NCI-H1436 treated with DMSO at 0.1 percent for 48 hours (cell line): ENCODE data around the gene CDK18.

Experiments
- DNase-seq: peaks from one replicate; lab custom pipeline; 2025; lab: John Stamatoyannopoulos, UW

CDK18 gene

DNA sequence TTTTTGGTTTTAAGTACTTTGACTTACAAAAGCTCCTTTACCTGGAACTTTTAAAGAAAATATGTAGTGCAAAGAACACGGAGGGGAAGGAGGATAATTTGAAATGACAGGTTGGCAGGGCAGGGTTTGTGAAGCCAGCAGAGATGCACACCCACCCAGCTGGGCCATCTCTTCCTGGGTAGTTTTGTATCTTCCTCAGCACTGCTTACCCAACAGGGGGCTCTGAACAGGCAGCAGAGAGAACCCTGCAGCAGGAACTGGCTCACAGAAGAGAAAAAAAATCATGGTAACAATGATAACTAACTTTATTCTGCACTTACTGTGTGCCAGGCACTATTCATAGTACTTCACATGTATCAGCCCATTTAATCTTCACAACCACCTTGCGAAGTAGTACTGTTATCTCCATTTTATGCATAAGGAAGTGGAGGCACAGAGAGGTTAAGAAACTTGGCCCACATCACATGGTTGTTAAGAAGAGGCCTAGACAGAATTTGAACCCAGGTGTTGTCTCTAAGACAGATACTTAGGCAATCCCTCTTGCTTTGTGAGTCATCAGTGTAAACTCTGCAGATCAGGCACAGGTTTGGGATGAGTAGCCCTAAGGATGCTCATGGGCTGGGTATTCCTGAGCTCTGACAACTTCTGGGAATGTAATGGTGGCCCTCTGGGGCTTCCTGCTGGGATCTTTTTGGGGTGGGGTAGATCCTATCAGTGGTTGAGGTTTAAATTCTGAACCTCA lies 66.5 kb downstream of the CDK18 start:
- no peak for DNase-seq

GRCh38 chr1:205571747-205572146 lies 67.3 kb downstream of the CDK18 start:
- no peak for DNase-seq

DNA sequence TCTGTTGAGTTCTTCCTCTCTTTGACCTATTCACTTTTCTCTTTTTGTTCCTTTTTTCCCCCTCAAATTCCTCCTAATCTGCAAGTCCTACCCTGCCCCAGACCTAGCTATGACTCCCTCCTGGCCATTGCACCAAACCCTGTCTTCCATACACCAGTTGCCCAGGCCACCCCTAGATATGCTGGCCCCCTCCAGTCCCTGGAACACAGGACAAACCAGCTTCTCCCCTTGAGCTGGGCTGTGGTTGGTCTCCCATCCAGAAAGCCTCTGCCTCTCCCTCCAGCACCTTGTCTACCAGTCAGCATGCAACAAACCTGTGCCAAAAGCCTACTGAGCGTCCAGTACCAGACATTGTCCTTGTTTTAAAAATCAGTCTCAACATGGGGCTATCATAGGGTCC lies 68.0 kb downstream of the CDK18 start:
- no peak for DNase-seq

DNA sequence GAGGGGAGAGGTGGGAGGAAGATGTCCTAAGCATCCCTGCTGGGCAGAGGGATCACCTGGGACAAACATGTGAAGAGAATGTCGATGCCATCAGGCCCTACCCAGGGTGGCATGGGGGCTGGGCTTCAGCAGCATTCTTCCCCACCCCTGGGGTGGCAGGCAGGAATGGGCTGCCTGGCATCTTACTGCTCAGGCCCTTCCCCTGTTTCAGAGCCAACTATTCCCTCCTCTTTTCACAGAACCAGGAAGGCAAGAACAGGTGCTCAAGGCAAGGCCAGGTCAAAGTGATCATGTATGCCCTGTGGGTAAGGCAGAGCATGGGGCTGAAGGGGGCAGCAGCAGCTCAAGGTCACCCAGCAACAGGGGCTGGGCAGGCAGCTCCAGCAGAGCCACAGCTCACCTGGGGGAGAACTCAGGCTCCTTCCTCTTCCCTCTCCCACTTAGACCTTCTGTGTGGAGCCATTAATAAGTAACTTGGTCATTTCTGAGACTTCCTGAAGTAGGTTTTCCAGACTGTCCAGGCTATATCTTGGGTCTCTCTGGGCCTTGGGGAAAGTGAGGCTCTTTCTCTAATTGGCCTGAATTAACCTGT lies 70.9 kb downstream of the CDK18 start:
- no peak for DNase-seq

DNA sequence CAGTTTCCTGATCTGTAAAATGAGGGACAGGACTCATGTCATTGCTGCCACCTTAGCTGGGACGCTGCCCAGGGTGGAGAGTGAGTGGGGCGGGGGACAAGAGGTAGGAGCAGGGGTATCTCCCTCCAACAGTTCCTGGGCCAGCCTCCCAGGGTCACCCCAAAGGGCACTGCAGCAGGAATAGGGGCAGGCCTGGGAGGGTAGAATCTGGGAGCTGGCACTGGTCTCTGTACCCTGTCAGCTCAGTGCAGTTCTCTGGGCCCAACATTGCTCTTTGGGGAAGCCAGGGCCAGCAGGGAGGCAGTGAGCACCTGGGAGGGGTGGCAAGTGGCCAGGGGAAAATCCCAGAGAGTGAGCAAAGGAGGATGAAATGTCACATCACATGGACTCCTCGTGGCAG lies 71.5 kb downstream of the CDK18 start:
- no peak for DNase-seq

GRCh38 chr1:205576805-205577761 lies 72.6 kb downstream of the CDK18 start:
- no peak for DNase-seq

GRCh38 chr1:205577874-205578658 lies 73.6 kb downstream of the CDK18 start:
- no peak for DNase-seq

DNA sequence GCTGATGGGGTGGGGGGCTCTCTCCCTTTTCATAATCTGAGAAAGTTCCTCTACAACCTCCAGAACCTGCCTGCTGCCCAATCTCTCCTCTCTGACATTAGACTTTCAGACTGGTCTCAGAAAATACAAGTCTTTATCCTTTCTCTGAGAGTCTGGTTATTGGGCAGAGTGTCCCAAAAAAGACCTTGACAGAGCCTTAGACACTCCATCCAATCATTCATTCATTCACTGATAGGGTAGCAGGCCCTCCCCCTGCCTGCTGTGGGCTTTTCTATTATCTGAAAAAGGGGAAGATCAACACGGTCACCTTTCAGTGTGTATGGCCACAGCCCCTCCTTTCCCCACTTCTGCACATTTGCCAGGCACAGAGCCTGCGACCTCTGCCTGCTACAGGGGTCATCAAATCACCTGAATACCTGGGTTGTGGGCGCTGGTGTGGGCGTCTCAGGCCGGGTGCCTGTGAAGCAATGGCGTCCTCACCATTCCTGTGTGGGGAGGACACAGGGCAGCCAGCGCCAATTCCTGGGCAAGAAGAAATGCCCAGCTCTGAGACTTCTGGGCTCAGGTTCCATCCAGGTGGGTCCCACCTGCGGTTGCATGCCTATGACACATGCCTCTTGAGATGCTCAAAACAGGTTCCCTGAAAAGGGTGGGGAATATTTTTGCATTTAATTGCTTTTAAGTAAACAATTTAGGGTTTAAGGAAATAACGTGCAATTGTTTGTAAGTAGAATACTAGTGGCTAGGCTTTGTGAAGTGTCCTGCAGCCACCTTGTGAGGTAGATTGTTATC lies 74.5 kb downstream of the CDK18 start:
- no peak for DNase-seq

DNA sequence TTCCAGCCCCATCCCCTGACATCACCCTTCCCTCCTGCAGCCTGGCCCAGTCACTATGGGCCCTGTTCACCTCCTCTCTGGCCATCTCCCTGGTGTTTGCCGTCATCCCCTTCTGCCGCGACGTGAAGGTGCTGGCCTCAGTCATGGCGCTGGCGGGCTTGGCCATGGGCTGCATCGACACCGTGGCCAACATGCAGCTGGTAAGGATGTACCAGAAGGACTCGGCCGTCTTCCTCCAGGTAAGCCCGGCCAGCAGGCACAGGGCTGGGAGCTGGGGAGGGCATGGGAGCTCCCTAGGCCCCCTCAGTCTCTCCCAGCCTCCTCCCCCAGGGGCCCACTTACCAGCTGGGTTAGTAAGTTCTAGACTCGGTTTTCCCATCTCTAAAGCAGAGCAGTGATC lies 75.2 kb downstream of the CDK18 start:
- DNase-seq, result no peak

DNA sequence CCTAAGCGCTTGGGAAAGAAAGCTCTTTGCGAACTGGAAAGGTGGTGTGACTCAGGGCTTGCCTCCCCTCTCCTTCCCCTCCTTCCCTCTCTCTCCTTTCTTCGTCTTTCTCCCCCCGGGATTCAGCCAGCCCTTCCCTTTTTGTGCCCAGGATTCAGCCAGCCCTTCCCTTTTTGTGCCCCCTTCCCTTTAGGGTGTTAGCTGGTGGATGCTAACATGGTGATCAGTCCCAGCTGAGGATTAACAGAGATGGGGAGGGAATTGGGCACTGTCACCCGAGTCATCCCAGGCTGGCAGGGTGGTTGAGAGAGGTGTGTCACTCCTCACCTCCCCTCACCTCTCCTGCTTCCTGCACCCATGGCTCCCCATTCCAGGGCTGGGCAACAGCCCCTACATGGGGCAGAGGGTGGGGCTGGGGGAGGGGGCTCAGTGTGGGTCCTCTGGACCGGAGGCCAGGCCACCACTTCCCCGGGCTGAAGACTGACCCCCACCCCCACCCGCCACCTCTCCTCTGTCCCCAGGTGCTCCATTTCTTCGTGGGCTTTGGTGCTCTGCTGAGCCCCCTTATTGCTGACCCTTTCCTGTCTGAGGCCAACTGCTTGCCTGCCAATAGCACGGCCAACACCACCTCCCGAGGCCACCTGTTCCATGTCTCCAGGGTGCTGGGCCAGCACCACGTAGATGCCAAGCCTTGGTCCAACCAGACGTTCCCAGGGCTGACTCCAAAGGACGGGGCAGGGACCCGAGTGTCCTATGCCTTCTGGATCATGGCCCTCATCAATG lies 75.9 kb downstream of the CDK18 start:
- no peak for DNase-seq

- no peak for DNase-seq
Observed at GRCh38 chr1:205580923-205581180, 76.4 kb downstream of the CDK18 start.

DNA sequence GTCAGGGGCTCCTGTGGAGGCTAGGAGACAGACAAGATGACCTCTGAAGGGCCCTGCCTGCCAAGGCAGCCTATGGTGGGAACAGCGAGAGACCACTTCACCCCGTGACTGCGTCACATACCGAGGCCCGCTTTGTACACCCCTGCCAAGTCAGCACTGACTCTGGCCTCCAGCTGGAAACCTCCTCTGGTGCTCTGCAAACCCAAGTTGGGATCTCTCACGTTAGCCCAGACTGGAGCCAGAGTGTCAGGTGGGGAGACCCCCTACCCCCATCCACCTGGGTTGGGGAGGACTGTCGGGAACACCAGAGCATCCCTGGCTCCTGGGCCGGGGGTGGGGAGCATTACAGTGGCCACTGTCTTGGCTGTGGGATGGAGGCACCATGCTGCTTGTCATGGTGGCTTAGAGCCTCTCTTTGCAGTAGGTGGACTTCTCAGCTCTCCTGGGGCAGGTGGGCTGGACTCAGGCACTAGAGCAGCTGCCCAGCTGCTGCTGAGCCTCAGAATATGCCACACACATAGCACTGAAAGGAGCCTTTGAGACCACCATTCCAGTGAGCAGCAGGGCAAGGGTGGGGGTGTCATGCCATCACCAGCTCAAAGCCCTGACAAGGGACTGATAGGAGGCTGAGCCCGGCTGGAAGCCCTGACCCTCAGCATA lies 77.0 kb downstream of the CDK18 start:
- DNase-seq, result no peak

- DNase-seq, result no peak
Observed at GRCh38 chr1:205582046-205582445, 77.6 kb downstream of the CDK18 start.
